KBM-7 (cell line): ENCODE data around the gene PRELP.

Experiments
- DNase-seq: peaks from one replicate; pipeline ENCODE4 v3.0.0-alpha.2; 2015
- in situ Hi-C: fragments of 300-500 bp; cut with MboI; formaldehyde crosslinking; loops from 2 replicates; pipeline ENCODE4 v1.14.3; 2020; ENCODE audit warnings: low sequenced_read_pairs, low pct_unique_long_range_greater_than_20kb, mixed read lengths

Gene PRELP

DNA sequence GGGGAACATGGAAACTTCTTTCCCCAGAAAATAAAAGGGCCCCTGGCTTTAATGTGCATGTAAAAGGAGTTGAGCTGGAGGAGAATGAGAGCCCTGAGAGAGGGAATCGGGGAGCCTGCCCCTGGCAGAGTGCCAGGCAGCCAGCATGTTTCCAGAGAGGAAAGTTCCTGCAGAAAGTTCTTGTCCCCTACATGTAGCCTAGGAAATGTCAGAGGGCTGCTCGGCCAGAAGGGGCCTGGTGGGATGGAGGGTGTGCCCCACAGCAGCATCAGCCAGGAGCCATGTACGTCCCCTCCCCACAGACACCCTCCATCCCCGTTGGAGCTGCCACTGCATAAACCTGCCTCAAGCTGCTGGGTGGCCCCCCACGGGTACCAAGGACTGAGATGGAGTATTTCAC is 5.4 kb upstream of the PRELP start:
- DNase-seq = no peak
- in situ Hi-C loops = no loop called here

DNA sequence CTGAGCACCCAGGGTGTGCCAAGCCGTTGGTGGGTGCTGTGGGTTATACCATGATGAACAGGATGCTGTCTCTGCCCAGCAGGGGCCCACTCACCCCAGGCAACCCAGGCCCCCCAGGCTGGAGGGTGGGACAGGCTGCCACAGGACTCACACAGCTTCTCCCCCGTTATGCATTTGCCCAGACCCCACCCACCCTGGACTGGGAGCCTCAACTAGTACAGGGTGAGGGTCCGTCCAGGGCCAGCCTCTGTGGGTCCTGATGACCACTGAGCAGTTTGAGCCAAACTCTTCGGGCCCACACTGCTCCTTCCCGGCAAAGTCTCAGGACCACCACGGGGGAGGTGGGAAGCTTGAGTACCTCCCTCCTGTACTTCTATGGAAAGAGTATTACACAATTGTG is 3.8 kb upstream of the PRELP start:
- DNase-seq = no peak
- in situ Hi-C loops = no loop called here

DNA sequence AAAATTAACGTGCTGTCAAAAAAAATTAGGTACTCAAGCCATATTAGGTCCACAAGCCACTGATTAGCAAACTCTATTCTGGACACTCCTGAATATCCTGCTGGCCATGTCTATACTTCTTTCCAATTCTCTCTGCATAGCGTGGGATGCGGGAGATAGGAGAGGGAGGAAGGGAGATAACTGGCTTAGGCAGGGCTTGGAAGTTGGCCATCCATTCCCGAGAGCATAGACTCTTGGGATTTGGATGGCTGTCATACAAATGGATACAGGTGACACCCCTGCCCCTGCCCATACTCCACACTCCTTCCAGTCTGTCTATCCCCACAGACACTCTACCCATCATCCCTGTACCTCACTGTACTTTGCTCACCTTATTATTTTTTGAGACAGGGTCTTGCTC is 2.3 kb upstream of the PRELP start:
- in situ Hi-C loops = no loop called here
- DNase-seq = no peak

DNA sequence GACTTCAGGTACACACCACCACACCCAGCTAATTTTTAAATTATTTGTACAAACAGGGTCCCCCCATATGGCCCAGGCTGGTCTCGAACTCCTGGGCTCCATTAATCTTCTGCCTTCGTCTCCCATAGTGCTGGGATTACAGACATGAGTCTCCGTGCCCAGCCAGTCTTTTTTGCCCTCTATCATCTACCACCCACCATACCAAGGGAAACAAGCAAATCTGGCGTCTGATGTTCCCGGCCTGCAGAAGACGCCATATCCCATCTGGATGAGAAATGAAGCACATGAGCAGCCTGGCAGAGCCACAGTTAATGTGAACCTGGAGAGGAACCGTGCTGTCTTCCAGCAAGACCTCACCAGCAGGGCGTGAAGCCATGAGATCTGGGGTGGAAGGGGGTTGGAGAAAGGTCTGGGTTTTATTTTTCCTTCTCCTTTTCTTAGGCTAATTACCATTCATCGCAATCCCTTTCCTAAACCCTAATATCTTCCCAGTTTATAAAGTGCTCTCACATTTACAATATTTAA is 1.8 kb upstream of the PRELP start:
- in situ Hi-C loops = no loop called here

DNA sequence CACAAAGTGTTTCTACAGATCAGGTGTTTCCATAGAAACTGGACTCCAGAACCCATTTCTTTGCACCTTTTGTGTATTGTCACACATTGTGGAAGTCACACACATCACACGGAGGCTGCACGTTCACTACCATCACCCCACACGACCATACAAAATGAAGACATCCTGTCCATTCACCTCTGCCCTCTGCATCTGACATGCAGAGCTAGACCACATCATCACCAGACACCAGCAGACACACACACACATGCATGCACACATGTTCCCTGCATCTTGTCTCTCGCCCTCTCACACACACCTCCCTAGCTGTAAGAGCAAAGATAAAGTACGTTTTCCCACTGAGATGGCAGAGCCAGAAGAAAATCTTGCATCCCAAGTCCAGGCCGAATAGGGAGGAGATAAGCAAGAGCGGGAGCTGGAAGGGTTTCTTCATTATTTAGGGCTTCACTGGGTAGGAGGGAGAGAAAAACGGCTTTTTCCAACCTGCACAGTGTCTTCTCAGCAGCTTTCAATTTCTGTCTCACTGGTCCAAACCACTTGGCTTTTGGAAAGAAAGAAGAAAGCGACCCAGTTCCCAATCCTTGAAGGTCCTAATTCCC is 709 bp downstream of the PRELP start:
- no peak for DNase-seq
- in situ Hi-C loops = no loop called here

More for the DNA sequence above, 1.8 kb upstream of the PRELP start:
- no peak for DNase-seq

DNA sequence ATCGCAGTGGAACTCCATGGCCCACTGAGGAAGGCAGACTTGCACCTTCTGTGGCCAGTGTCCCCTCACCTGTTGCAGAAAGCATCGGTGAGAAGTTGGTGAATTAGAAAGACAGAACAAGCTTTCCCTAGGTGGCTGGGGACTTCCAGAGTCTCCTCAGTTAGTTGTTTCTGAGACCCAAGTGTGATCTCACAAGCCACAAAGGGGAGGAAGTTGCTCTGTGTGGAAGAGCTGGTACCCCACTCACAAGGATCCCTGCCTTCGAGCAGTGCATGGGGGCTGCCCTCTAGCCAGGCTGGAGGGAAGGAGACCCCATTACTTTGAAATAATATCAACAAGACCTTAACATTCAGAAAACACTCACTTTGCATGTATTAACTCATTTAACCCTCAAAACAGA is 2.1 kb downstream of the PRELP start:
- DNase-seq = no peak
- in situ Hi-C loops = no loop called here

DNA sequence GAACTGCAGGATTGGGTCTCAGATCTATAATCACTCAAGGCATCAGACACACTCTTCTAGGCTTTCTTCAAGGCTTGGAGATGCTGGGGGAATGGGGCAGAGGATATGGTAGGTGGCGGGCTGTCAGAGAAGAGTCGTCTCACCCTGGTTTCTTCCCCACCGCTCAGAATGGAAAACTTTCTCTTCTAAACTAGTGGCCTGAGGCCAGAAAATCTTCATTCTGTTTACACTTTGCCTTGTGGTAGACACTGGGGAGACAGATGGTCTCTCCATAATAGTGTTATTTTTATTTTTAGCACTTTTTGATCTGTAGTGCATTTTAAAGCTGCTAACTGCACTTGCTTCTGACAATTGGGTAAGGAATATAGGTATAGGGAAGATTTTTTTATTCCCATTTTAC is 2.6 kb downstream of the PRELP start:
- no peak for DNase-seq
- in situ Hi-C loops = no loop called here

DNA sequence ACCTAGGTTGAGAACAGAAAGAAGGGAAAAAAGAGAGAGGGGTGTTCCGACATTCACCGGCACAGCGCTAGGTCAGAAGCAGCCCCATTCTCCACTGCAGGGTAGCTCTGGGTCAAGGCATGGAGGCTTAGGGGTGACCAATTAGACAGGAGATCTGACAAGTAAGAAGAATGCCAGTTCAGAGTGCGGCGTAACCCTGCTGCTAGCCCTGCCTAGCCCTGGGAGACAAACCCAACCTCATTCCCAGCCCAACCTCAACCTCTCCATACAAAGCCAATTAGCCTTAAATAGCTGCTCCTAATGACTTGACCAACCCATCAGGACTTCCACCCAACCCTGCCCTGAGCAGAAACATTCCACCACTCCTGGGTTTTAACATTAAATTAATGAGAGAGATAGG is 3.4 kb downstream of the PRELP start:
- no peak for DNase-seq
- in situ Hi-C loops = no loop called here

DNA sequence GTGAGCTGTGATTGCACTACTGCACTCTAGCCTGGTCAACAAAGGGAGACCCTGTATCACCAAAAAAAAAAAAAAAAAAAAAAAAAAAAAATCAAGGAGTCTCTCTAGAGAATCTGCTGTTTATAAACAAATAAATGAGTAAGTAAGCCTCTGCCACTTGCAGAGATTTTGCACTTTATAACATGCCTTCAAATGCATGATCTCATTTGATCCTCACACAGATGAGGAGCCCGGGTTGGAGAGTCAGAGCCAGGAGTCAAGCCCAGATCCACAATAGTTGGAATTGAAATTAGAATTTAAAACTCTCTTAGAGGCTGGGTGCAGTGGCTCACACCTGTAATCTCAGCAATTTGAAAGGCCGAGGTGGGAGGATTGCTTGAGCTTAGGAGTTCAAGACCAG is 4.0 kb downstream of the PRELP start:
- DNase-seq = no peak
- in situ Hi-C loops = loop anchor here (10.0 kb wide), 1 partner anchor 205 kb away; no protein-coding TSS in a partner anchor

DNA sequence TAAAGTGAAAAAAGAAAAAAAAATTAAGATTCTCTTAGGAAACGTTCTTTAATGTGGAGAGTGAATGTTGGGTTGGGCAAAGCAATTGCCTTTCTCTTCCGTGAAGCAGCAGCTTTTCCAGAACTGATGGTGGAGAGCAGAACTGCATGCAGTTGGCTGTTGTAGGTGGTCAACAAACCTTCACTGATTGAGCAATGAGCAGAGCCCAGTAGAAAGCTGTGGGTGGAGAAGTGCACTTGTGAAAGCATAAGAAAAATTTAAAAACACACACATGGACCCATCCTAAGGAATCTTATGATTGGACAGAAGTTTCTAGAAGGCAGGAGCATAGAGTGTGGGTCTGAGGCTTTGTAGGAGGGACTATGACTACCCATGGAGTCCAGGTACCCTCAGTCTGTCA is 4.5 kb downstream of the PRELP start:
- no peak for DNase-seq
- in situ Hi-C loops = loop anchor here (10.0 kb wide), 1 partner anchor 205 kb away; no protein-coding TSS in a partner anchor

DNA sequence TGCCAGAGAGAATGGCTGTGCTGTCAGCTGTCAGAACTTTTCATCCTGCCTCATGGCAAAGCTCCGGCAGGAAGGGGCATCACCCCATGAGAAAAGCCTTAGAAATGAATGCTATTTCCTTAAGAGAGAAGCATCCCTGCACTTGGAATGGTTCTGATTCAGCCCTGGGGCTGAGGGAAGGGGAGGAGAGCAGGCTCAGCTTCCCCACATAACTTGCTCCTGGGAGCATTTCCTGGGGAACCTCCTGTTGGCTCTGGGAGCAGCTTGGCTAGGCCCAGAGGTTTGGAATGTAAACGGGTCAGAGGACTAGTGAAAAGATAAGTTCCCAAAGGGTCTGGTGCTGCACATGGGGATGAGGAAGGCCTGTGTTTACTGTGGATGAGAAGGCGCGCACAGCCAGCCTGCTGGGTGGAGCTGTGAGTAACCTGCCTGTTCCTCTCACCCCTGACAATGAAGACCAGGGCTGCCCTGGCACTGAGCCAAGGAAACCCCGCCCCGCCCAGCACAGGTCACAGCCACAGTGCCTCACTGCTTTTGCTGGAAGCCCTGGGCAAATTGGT is 5.0 kb downstream of the PRELP start:
- no peak for DNase-seq
- in situ Hi-C loops = loop anchor here (10.0 kb wide), 1 partner anchor 206 kb away; no protein-coding TSS in a partner anchor

DNA sequence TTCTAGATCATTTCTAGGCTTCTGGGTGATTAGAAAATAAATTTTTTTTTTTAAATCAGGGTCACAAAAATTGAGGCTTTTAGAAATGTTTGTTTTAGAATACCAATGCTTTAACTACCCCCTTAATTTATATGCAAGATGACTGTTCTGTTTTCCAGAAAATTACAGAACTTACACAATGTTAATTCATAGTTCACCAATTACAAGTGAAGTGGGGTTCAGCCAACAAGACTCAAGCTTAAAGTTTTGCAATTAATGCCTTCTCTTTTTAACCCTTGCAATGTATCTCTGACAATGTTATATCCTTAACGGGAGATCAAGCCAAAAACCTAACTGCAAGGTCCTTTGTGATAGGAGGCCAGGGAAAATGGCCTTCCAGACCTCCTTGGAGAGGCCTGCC is 5.6 kb downstream of the PRELP start:
- DNase-seq = no peak
- in situ Hi-C loops = loop anchor here (10.0 kb wide), 1 partner anchor 206 kb away; no protein-coding TSS in a partner anchor

DNA sequence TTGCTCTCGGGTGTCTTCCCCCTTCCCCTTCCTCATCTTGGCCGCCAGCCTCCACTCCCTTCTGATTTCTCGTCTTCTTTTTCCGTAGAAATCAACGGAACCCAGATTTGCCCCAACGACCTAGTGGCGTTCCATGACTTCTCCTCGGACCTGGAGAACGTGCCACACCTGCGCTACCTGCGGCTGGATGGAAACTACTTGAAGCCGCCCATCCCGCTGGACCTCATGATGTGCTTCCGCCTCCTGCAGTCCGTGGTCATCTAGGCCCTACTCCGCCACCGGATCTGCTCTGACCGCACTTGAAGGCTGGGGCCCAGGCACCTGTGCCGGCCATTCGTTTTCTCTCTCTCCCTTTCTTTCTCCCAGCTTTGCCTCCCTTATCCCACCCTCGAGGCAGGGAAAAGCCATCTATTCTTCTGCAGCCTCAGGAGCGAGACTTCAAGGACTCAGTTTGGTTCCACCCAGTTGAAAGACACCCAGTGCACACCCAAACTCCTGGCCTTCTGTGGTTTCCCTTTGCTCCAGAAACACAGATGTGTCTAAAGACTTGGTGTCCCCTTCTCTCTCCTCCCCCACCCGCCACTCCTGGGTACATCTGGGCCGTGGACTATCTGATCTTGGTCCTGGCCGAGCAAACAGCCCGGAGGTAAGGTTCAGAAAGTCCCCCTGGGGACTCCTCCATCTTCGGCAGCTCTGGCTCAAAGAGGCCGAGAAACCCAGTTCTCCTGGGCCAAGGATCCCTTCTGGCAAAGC is 11.2 kb downstream of the PRELP start:
- DNase-seq = no peak
- in situ Hi-C loops = loop anchor here (10.0 kb wide), 1 partner anchor 212 kb away; no protein-coding TSS in a partner anchor

DNA sequence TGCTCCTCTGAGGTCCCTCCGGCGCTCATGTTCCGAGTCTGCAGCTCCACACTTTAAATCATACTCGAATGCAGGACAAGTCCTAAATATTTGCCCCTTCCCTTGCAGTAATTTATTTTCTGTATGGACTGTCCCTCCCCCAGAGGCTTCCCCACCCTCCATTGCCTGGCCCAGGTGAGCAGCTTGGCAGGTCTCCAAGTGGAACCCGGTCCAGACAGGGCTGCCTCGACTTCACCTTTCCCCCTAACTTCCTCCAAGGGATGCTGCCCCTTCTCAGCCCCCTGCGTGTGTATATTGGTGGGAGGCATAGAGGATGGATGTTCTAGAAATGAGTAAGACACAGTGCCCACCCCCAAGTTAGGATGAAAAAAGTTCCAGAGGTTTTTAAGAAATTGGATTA is 12.9 kb downstream of the PRELP start:
- in situ Hi-C loops = loop anchor here (10.0 kb wide), 1 partner anchor 214 kb away; no protein-coding TSS in a partner anchor
- DNase-seq = no peak

DNA sequence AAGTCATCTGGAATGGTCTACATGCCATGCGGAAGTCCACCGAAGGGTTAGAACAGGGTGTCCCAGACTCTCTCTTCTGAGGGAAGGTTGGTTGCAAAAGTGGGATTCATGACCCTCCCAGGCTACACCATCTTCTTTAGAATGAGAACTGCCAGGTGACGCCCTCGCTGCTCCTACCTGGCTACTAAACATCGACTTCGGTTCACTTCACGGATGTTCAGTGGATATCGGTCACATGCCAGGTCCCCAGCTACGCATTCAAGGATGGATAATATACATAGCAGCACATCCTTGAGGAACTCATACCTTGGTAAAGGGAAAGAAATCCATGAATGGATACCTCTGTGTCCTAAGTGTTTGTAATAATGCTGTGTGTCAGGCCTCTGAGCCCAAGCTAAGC is 15.0 kb downstream of the PRELP start:
- in situ Hi-C loops = no loop called here
- DNase-seq = no peak

DNA sequence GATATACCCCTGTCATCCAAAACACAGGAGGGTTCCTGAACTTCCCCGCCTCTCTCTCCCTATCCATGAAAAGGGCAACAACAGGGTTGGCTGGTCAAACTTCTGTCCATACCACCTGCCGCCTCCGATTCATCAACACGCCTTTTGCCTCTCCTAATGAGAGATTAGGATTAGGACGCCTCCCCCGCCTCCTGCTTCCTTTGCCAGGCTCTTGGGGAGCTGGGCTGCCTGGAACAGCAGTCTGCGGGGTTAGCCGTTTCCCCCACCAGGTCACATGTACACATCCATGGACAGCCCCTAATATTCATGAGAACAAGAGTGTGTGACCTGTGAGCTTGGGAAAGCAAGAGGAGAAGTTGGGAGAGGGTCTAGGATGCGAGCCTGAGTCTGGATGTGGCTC is 16.1 kb downstream of the PRELP start:
- DNase-seq = no peak
- in situ Hi-C loops = no loop called here

DNA sequence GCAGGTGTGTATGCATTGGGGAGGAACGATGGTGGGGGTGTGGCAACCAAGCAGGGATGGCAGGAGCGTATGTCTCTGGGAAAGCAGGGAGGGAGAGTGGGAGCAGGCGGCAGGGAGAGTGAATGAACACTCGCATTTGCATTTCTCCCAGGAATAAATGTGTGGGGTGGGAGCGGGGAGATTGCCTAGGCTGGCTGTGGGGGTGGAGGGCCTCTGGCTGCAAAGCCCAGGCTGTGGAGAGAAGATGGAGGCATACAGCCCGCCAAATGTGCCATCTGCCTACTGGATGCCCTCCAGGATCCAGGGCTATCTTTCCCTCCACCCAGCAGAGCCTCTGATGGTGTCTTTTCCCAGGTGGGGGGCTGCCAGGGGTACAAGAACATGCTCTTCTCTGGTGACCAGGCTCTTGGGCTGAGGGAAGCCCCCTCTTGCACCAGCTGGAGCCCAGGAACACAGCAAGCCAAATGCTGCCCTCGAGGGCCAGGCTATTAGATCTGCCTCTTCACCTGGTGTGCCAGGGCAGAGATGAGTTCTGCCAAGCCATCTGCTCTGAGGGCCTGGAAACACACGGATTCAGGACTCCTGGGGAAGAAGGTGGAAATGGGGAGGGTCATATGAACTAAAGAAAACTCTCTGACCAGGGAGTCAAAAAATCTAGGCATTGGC is 16.6 kb downstream of the PRELP start:
- DNase-seq = no peak
- in situ Hi-C loops = no loop called here

DNA sequence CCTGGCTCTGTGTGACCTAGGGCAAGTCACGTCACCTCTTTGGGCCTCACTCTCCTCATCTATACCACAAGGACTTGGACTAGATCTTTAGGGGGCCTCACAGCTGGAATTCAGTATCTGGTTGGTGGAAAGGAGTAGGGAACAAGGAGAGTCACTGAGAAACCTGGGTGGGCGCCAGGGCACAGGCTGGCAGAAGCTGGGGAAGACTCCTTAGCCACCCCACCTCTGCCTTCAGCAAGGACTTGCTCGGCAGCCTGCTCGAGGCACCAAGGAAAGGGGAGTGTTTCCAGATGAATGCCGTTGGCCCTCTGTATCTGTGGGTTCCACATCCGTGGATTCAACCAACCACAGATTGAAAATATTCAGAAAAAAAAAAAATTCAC is 17.1 kb downstream of the PRELP start:
- no peak for DNase-seq
- in situ Hi-C loops = no loop called here

DNA sequence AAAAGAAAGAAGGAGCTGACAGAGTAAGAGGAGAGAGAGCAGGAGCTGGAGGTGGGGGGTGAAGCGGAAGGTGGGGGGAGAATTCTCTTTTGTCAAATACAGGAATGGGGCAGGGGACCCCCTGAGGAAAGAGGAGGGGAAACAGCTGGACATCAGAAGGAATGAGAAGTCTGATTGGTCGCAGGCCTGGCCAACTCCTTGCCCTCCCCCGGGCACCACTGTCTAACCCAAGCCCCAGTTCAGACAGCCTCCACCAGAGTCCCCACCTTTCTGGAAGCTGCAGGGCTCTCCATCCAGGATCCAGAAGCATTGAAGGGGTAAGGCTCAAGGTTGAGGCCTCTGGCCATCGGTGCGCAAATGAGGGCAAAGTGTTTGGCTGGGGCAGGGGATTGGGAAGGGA is 18.3 kb downstream of the PRELP start, which contains the start of gene OPTC:
TSS of gene OPTC (plus strand) at position 253 of the 400 bp plus-strand sequence. CDS start 1,853 bp downstream, outside the sequence.
- DNase-seq = no peak
- in situ Hi-C loops = no loop called here

DNA sequence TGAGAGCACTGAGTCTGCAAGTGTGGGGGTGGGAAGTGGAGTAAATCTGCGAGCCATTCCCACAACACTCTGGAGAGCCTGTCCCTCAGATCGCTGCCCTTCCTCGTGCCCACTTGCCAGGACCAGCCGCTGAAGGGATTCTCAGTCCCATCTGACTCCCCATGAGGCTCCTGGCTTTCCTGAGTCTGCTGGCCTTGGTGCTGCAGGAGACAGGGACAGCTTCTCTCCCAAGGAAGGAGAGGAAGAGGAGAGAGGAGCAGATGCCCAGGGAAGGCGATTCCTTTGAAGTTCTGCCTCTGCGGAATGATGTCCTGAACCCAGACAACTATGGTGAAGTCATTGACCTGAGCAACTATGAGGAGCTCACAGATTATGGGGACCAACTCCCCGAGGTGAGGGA is 20.2 kb downstream of the PRELP start:
- in situ Hi-C loops = no loop called here
- no peak for DNase-seq
